MM.1S (cell line): Measurements from ENCODE around the gene CHMP6.

ENCODE experiments used
- CTCF ChIP-seq: fragments of 300-600 bp; sonication (generic); IDR thresholded peaks from 2 replicates; pipeline ENCODE4 v1.5.1; 2016; ENCODE audit warnings: antibody characterized with exemption, low read length, mixed read lengths
- EZH2 ChIP-seq: fragments of 300-600 bp; sonication (generic); optimal IDR thresholded peaks from 2 replicates; pipeline ENCODE3; 2017; ENCODE audit warnings: low read depth, mild to moderate bottlenecking, antibody characterized with exemption, low read length, mixed read lengths
- EZH2phosphoT487 ChIP-seq: fragments of 300-600 bp; sonication (generic); IDR thresholded peaks from 2 replicates; pipeline ENCODE4 v1.6.1; 2018; ENCODE audit warnings: antibody characterized with exemption, low read length

- TF ChIP-seq CTCF (no peak), EZH2phosphoT487 (no peak), EZH2 (no peak)
Measured at GRCh38 chr17:80992948-80993624, 1.4 kb downstream of the CHMP6 start.
